Skeletal muscle tissue (tissue), 4 donors: ENCODE data around the gene NPAS3. TPM values are rescaled to one million over a fixed set of nuclear protein-coding genes. Genes with fewer than 3 reads are reported as not detected.

Experiments used
- H3K27ac ChIP-seq: one replicate; pipeline ENCODE4 v1.7.0; 2013; ENCODE audit warnings: mild to moderate bottlenecking, low read depth, low read length, inconsistent platforms
- H3K27me3 ChIP-seq, 3 donors: one replicate each; pipeline ENCODE4 v1.7.0; 2013; ENCODE audit warnings: low read length in 3 of 3; ENCODE audit not compliant: control insufficient read depth in 3 of 3, insufficient read depth in 3 of 3
- H3K36me3 ChIP-seq, 3 donors: one replicate each; pipeline ENCODE4 v1.7.0; 2013; ENCODE audit warnings: low read length in 3 of 3; ENCODE audit not compliant: control insufficient read depth in 3 of 3, insufficient read depth in 3 of 3
- H3K4me1 ChIP-seq, 3 donors: one replicate each; pipeline ENCODE4 v1.7.0; 2013; ENCODE audit warnings: low read length in 3 of 3, mild to moderate bottlenecking in 3 of 3; ENCODE audit not compliant: control insufficient read depth in 3 of 3, insufficient read depth in 3 of 3
- H3K4me3 ChIP-seq, 3 donors: one replicate each; pipeline ENCODE4 v1.7.0; 2013; ENCODE audit warnings: low read length in 3 of 3
- H3K9ac ChIP-seq, 3 donors: one replicate each; pipeline ENCODE4 v1.7.0; 2013; ENCODE audit warnings: low read length in 3 of 3, mild to moderate bottlenecking in 3 of 3, moderate library complexity in 2 of 3, low read depth in 1 of 3
- H3K9me3 ChIP-seq, 3 donors: one replicate each; pipeline ENCODE4 v1.7.0; 2013; ENCODE audit warnings: low read length in 3 of 3; ENCODE audit not compliant: control insufficient read depth in 3 of 3
- total RNA-seq: library from RNA; depleted of rRNA; stranded (reverse); fragments of >200 nt; gene quantifications from one replicate; pipeline ENCODE4 v1.2.3, GENCODE V29; 2014
- donor health status: Osteomylitis.

NPAS3 gene
- total RNA-seq, 1 donor from 2014 or later, result 9.9 TPM

DNA sequence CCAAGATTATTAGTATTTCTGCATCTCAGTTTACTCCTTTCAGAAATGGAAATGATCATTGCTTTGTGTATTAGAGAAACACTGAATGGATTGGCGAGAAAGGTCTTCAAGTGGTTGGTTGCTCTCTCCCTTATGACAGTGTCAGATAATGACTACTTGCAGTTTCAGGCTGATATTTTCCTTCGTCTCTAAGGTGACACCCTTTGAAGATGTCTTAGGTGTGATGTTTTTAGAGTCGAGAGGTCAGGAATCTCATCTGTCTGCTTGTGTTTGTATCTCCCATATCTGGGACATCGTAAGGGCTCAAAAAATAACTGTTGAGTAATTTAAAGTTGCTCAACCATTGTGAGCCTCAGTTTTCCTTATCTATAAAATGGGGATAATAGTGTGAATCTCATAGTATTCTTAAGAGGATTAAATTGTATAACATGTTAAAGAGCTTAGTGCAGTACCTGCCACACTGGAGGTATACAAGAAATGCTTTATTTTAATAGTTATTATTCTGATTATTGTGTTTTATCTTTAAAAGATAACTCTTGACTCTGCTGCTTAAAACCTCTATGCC is 40.1 kb downstream of the NPAS3 start:
- no peaks in the 10 kb centered on the region for H3K9me3 ChIP-seq
- H3K4me1 ChIP-seq, result no peaks in the 10 kb centered on the region
- H3K9ac ChIP-seq, result no peak overlapping the region
- no peaks in the 10 kb centered on the region for H3K27me3 ChIP-seq
- H3K36me3 ChIP-seq, result no peaks in the 10 kb centered on the region
- no peak overlapping the region for H3K27ac ChIP-seq
- H3K4me3 ChIP-seq, result no peak overlapping the region

DNA sequence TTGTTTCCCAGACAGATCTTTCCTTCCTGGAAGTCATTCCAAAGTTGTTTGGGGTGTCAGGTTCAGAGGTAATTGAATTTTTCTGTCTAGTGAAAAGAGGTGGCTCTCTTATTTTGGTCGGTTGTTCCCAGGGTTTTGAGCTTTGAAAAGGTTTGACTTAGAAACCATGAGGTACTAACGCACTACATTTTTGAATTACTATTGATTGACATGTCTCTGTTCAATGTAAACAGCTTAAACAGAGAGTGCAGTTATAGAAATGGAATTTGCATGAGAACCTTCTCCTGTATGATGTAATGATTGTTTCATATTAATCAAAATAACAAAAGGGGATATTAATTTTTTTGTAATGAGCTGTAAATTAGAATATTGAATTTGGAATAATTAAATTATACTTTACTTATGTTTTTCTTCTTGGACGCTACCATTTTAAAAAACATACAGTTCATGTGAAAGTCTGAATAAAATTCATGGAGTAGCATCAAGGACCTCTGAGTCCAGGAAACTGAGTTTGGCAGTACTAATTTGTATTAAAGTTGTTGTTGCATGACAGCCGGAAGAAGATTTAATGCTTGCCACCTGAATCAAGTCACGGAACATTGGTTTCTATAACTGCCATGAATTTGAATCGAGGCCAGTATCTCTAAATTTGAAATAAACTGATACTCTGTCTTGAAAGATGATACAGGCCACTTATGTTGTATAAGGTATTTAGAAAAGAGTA is 41.7 kb downstream of the NPAS3 start:
- H3K4me3 ChIP-seq, result no peak overlapping the region
- no peak overlapping the region for H3K9ac ChIP-seq

DNA sequence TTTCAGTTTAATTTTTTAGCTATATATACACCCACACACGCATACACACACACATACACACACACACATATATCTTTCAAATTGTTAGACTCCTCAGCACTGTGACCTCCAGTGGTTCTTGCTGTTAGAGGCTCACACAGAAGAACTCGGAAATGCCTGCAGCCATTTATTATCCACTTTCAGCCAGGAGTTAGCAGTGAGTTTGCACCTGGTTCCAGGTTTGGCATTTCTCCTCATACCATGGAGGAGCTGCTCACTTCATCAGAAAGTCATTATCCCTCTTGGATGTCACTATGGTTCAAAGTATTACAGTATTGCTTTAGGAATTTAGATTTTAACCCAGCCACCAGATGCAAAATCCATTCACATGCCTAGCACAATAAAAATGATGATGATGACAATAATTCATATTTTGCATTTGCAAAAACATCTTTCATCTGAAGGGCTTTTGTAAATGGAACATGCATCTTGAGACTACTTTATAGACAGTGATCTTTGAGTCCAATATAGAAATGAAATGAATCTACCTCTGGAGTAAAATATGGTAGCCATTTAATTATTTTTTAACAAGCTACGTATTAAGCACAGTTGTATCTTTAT is 42.3 kb downstream of the NPAS3 start:
- no peaks in the 10 kb centered on the region for H3K4me1 ChIP-seq
- H3K36me3 ChIP-seq, result no peaks in the 10 kb centered on the region
- H3K27ac ChIP-seq, result no peak overlapping the region
- no peak overlapping the region for H3K4me3 ChIP-seq
- H3K9me3 ChIP-seq, result no peaks in the 10 kb centered on the region
- no peaks in the 10 kb centered on the region for H3K27me3 ChIP-seq
- no peak overlapping the region for H3K9ac ChIP-seq

More for the DNA sequence above, 41.7 kb downstream of the NPAS3 start:
- H3K36me3 ChIP-seq, result no peaks in the 10 kb centered on the region
- no peak overlapping the region for H3K27ac ChIP-seq
- H3K4me1 ChIP-seq, result no peaks in the 10 kb centered on the region
- H3K9me3 ChIP-seq, result no peaks in the 10 kb centered on the region
- no peaks in the 10 kb centered on the region for H3K27me3 ChIP-seq

DNA sequence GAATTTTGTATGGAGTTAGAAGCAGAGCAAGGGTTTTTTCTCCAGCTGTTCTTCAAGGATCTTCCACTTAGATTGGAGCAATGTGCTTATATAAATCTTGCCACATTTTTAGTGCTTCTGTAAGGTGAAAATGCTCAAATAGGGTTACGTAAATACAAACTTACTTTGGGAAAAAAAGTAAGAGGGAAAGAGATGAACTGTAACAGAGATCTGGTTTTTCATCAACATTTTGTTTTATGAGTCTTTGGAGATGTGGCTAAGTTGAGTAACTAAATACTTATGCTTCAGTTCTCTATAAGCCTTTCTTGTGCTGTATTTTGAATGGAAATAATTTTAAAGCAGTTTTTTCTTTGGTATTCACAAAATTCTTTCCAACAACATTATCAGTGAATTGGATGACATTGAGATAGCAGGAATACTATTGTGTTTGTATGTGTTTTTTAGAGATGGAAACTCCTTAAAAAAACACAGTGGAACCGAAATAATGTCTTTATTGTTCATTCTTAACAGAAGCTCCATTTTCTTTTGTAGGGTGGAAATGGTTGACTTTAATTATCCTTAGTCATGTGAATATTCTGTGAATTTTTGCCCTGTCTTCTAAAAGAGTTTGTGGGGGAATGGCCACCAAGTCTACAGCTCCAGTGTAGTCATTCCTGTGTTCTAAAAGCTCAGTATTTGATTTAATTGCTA is 45.7 kb downstream of the NPAS3 start:
- no peak overlapping the region for H3K27ac ChIP-seq
- no peaks in the 10 kb centered on the region for H3K9me3 ChIP-seq
- no peak overlapping the region for H3K4me3 ChIP-seq
- H3K4me1 ChIP-seq, result no peaks in the 10 kb centered on the region
- H3K9ac ChIP-seq, result no peak overlapping the region
- no peaks in the 10 kb centered on the region for H3K27me3 ChIP-seq
- no peaks in the 10 kb centered on the region for H3K36me3 ChIP-seq

DNA sequence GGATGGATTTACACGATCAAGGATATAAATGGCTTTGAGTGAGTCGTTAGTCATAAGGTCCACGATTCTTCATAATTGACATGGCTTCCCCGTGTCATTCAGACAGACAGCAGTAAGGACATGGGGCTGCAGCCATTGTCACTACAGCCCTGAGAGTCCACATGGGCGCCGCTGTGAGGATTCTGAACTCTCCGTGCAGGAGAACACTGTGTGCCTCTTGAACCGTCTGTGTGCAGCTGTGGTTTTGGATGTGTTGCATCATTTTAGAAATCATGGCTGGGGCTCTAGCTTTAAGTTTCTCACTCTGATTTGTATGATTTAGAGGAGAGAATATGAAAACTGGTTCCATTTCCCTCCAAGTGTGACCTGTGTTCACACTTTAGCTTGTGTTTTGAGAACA is 47.2 kb downstream of the NPAS3 start:
- Histone ChIP-seq H3K36me3 (no peaks in the 10 kb centered on the region), H3K27ac (no peak overlapping the region), H3K9me3 (no peaks in the 10 kb centered on the region), H3K4me3 (peak overlapping the region in 1 of 3 donors; percentile 31), H3K27me3 (no peaks in the 10 kb centered on the region), H3K9ac (no peak overlapping the region), H3K4me1 (no peaks in the 10 kb centered on the region)

DNA sequence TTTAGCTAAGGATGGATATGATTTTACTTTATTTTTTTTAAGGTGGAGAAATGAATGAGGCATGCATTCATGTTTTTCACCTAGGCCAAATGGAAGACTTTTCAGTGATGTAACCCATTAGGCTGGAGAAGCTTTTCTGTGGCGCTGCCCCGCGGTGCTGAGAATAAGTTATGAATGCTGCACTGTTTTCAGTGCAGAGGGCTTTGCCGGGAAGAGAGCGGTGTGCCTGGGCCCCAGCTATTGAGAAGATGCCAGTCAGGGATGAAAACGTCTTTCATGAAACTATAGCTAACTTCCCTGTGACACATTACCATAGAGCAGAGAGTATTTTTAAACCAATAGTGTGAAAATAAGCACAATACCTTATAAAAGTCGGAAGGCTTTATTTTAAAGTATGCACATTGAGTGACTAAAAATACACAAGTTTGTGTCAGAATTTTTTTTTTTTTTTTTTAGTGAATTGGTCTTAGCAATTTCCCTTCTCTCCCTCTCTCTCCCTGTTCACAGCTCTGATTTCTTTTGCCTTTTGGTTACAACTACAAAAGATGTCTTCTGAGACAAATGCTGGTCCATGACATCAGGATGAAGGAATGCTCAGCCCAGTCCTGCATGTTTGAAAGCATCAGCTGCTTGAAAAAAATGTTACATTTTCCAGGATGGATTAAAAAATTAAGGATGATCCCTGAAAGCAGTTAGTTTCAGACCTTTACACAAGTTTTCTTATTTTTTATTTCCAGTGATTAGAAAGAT is 48.3 kb downstream of the NPAS3 start:
- Histone ChIP-seq H3K9me3 (no peaks in the 10 kb centered on the region), H3K27me3 (no peaks in the 10 kb centered on the region), H3K4me1 (no peaks in the 10 kb centered on the region), H3K27ac (no peak overlapping the region), H3K36me3 (no peaks in the 10 kb centered on the region), H3K4me3 (no peak overlapping the region), H3K9ac (no peak overlapping the region)

DNA sequence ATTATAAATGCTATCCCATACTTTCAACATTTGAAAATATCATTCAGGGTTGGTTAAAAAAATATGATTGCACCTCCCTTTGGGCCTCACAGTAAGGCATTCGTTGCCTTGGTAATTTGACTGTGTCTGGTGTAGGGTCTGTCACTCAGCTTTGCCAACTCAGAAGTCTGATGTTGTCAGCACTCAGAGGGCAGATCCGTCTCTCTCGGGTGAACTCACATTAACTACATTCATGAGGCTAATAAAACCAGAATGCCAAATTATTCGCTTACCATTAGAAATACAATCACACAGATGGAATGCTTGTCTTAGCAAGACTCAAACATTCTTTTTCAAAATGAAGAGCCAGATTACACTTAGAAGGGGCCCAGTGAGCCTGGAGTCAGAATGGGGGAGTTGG is 53.0 kb downstream of the NPAS3 start:
- Histone ChIP-seq H3K9ac (no peak overlapping the region), H3K27ac (no peak overlapping the region), H3K36me3 (no peaks in the 10 kb centered on the region), H3K4me3 (no peak overlapping the region), H3K9me3 (no peaks in the 10 kb centered on the region), H3K27me3 (no peaks in the 10 kb centered on the region), H3K4me1 (no peaks in the 10 kb centered on the region)

DNA sequence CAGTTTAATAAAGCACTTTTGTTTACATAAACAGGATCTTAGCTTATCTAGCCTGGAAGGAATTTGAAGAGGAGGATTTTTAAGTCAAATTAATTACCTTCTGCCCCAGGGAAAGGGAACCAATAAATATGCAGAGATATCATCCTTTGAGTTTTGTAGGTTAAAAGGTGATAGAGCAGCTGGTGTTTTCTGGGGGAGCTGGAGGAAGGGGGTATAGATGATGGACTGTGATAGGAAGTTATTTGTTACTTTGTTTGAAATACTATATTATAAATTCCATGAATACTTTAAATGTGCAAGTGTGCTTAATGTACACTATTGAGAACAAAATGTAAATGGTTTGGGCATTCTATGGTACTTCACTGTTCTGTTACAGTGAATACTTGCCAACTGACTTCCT is 55.2 kb downstream of the NPAS3 start:
- Histone ChIP-seq H3K36me3 (no peaks in the 10 kb centered on the region), H3K4me1 (no peaks in the 10 kb centered on the region), H3K27me3 (no peaks in the 10 kb centered on the region), H3K27ac (no peak overlapping the region), H3K9me3 (no peaks in the 10 kb centered on the region), H3K4me3 (no peak overlapping the region), H3K9ac (no peak overlapping the region)

DNA sequence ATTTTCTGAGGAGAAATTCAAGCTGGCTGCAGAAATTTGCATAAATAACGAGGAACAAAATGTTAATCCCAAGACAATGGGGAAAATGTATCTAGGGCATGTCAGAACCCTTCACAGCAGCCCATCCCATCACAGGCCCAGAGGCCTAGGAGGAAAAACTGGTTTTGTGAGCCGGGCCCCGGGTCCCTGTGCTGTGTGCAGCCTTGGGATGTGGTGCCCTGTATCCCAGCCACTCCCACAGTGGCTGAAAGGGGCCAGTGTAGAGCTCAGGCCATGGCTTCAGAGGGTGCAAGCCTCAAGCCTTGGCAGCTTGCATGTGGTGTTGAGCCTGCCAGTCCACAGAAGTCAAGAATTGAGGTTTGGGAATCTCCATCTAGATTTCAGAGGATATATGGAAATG is 57.7 kb downstream of the NPAS3 start:
- no peak overlapping the region for H3K9ac ChIP-seq
- no peaks in the 10 kb centered on the region for H3K27me3 ChIP-seq
- no peaks in the 10 kb centered on the region for H3K36me3 ChIP-seq
- no peak overlapping the region for H3K27ac ChIP-seq
- H3K4me1 ChIP-seq, result no peaks in the 10 kb centered on the region
- H3K9me3 ChIP-seq, result no peaks in the 10 kb centered on the region
- H3K4me3 ChIP-seq, result no peak overlapping the region
